H1 (cell line): ENCODE measurements around the gene KDM6A. TPM values are rescaled to one million over a fixed set of nuclear protein-coding genes. Genes with fewer than 3 reads are reported as not detected.

Experiments
- CTCF ChIA-PET: fragments of 300-600 bp; sonication (Branson Sonifier 250); formaldehyde crosslinking; loops from one replicate; lab custom pipeline; 2021; ENCODE audit not compliant: partially characterized antibody; lab: Charles Lee
- POLR2A ChIA-PET: fragments of 300-600 bp; sonication (Branson Sonifier 250); formaldehyde crosslinking; loops from one replicate; lab custom pipeline; 2021; ENCODE audit warnings: inconsistent platforms; ENCODE audit not compliant: partially characterized antibody; lab: Charles Lee
- DNase-seq, 2 experiments: peaks; one replicate each; pipeline versions ENCODE4 v3.0.0 to v3.0.0-alpha.2; 2010 to 2022; ENCODE audit warnings: low spot score in 2 of 2, low read depth in 1 of 2, mixed read lengths in 1 of 2
- FAIRE-seq: peaks from 2 replicates; lab custom pipeline; 2011; peaks lifted over from hg19 to GRCh38; lab: Jason Lieb, UNC
- H2AFZ ChIP-seq: 2 replicates; pipeline ENCODE4 v1.8.1; 2012; ENCODE audit warnings: low read length, inconsistent platforms
- H2AK5ac ChIP-seq: 2 replicates; pipeline ENCODE4 v1.6.1; 2013; ENCODE audit warnings: low read depth, low read length
- H2BK120ac ChIP-seq: replicated peaks from 2 replicates; pipeline ENCODE3; 2013; ENCODE audit warnings: low read depth, low read length, inconsistent platforms
- H2BK12ac ChIP-seq: 2 replicates; pipeline ENCODE4 v1.6.1; 2013; ENCODE audit warnings: low read depth, low read length
- H2BK15ac ChIP-seq: 2 replicates; pipeline ENCODE4 v1.6.1; 2013; ENCODE audit warnings: low read length
- H2BK20ac ChIP-seq: 2 replicates; pipeline ENCODE4 v1.6.1; 2013; ENCODE audit warnings: low read length
- H2BK5ac ChIP-seq: 2 replicates; pipeline ENCODE4 v1.6.1; 2013; ENCODE audit warnings: low read depth, low read length
- H3K14ac ChIP-seq: 2 replicates; pipeline ENCODE4 v1.6.1; 2013; ENCODE audit warnings: inconsistent platforms; ENCODE audit not compliant: insufficient read length
- H3K18ac ChIP-seq: 2 replicates; pipeline ENCODE4 v1.6.1; 2013; ENCODE audit warnings: low read length; ENCODE audit errors: extremely low read depth
- H3K23ac ChIP-seq: 2 replicates; pipeline ENCODE4 v1.6.1; 2013; ENCODE audit warnings: inconsistent platforms; ENCODE audit not compliant: insufficient read length
- H3K23me2 ChIP-seq: 2 replicates; pipeline ENCODE4 v1.6.1; 2013; ENCODE audit warnings: low read depth, low read length
- H3K27ac ChIP-seq: 2 replicates; pipeline ENCODE4 v1.6.1; 2011; ENCODE audit warnings: low read depth, low read length, inconsistent platforms
- H3K27me3 ChIP-seq, 4 experiments: replicated peaks in 1 of 4; 1 replicate in 1 of 4; 2 replicates in 3 of 4; pipeline versions ENCODE4 v1.6.1 to v1.8.1; 2011 to 2013; ENCODE audit warnings: low read length in 3 of 4, mild to moderate bottlenecking in 3 of 4, inconsistent platforms in 2 of 4, mixed read lengths in 2 of 4, moderate library complexity in 1 of 4; ENCODE audit not compliant: control insufficient read depth in 3 of 4, insufficient read depth in 3 of 4; ENCODE audit errors: extremely low read depth in 1 of 4
- H3K36me3 ChIP-seq, 4 experiments: 2 replicates each; pipeline versions ENCODE4 v1.6.1 to v1.8.1; 2011 to 2013; ENCODE audit warnings: mild to moderate bottlenecking in 4 of 4, low read length in 3 of 4, moderate library complexity in 2 of 4, control low read depth in 1 of 4, inconsistent platforms in 1 of 4; ENCODE audit not compliant: insufficient read depth in 4 of 4, control insufficient read depth in 2 of 4
- H3K4ac ChIP-seq: replicated peaks from 2 replicates; pipeline ENCODE3; 2013; ENCODE audit warnings: low read length, low read depth, mixed read lengths, inconsistent platforms; ENCODE audit not compliant: insufficient read length
- H3K4me1 ChIP-seq, 4 experiments: replicated peaks in 1 of 4; 1 replicate in 1 of 4; 2 replicates in 3 of 4; pipeline versions ENCODE4 v1.6.1 to v1.8.1; 2011 to 2013; ENCODE audit warnings: low read length in 3 of 4, inconsistent platforms in 2 of 4, mixed read lengths in 1 of 4; ENCODE audit not compliant: insufficient read depth in 4 of 4, control insufficient read depth in 3 of 4
- H3K4me2 ChIP-seq, 2 experiments: 2 replicates each; pipeline versions ENCODE4 v1.6.1 to v1.8.1; 2011 to 2013; ENCODE audit warnings: low read depth in 2 of 2, low read length in 2 of 2, control low read depth in 1 of 2, inconsistent platforms in 1 of 2, mild to moderate bottlenecking in 1 of 2; ENCODE audit not compliant: insufficient read depth in 1 of 2
- H3K4me3 ChIP-seq, 4 experiments: fragments of 200-600, 300-600 bp in 1 of 4; sonication (generic), shearing (Covaris generic), sonication (Bioruptor Twin) in 1 of 4; 2 replicates each; pipeline versions ENCODE4 v1.5.1 to v1.8.1; 2011 to 2016; ENCODE audit warnings: low read length in 4 of 4, low read depth in 3 of 4, control low read depth in 2 of 4, inconsistent platforms in 2 of 4, mild to moderate bottlenecking in 2 of 4, mixed read lengths in 1 of 4, moderate library complexity in 1 of 4; ENCODE audit not compliant: insufficient read depth in 2 of 4; ENCODE audit errors: extremely low read depth in 1 of 4
- H3K56ac ChIP-seq: replicated peaks from 2 replicates; pipeline ENCODE3; 2013; ENCODE audit warnings: low read depth, mild to moderate bottlenecking, mixed read lengths, low read length, inconsistent platforms; ENCODE audit not compliant: insufficient read length
- H3K79me1 ChIP-seq: 2 replicates; pipeline ENCODE4 v1.6.1; 2013; ENCODE audit warnings: low read depth, low read length, control low read depth
- H3K79me2 ChIP-seq, 2 experiments: 2 replicates each; pipeline versions ENCODE4 v1.6.1 to v1.8.1; 2012 to 2013; ENCODE audit warnings: low read length in 2 of 2, mild to moderate bottlenecking in 2 of 2, inconsistent platforms in 1 of 2; ENCODE audit not compliant: insufficient read depth in 2 of 2, control insufficient read depth in 1 of 2
- H3K9ac ChIP-seq, 4 experiments: replicated peaks in 1 of 4; 1 replicate in 1 of 4; 2 replicates in 3 of 4; pipeline versions ENCODE4 v1.6.1 to v1.8.1; 2011 to 2013; ENCODE audit warnings: low read depth in 3 of 4, low read length in 3 of 4, control low read depth in 2 of 4, mild to moderate bottlenecking in 2 of 4, moderate library complexity in 2 of 4, inconsistent platforms in 1 of 4; ENCODE audit errors: extremely low read depth in 1 of 4
- H3K9me3 ChIP-seq, 2 experiments: 2 replicates each; pipeline versions ENCODE4 v1.6.1 to v1.8.1; 2012 to 2013; ENCODE audit warnings: mild to moderate bottlenecking in 2 of 2, moderate library complexity in 2 of 2, control low read depth in 1 of 2, inconsistent platforms in 1 of 2, low read depth in 1 of 2, low read length in 1 of 2, mixed read lengths in 1 of 2; ENCODE audit not compliant: insufficient read depth in 2 of 2
- H4K20me1 ChIP-seq, 2 experiments: replicated peaks in 1 of 2; 2 replicates each; pipeline versions ENCODE3 to v1.8.1; 2011 to 2013; ENCODE audit warnings: inconsistent platforms in 2 of 2, low read length in 2 of 2, mild to moderate bottlenecking in 1 of 2; ENCODE audit not compliant: insufficient read depth in 2 of 2, control insufficient read depth in 1 of 2
- H4K5ac ChIP-seq: 2 replicates; pipeline ENCODE4 v1.6.1; 2013; ENCODE audit warnings: low read length, low read depth, mixed read lengths, inconsistent platforms; ENCODE audit not compliant: insufficient read length
- H4K8ac ChIP-seq: 2 replicates; pipeline ENCODE4 v1.8.0; 2013; ENCODE audit warnings: mild to moderate bottlenecking, moderate library complexity, low read length, inconsistent platforms; ENCODE audit not compliant: insufficient read depth; ENCODE audit errors: extremely low read depth
- H4K91ac ChIP-seq: replicated peaks from 2 replicates; pipeline ENCODE3; 2013; ENCODE audit warnings: low read length, mixed read lengths, inconsistent platforms; ENCODE audit not compliant: insufficient read length
- BCL11A ChIP-seq, 2 experiments: IDR thresholded peaks; one replicate each; pipeline ENCODE4 v1.6.1; 2011; ENCODE audit warnings: low read depth in 2 of 2, low read length in 2 of 2, mild to moderate bottlenecking in 2 of 2
- BRCA1 ChIP-seq: IDR thresholded peaks from 2 replicates; pipeline ENCODE4 v1.6.1; 2012; ENCODE audit warnings: low read depth, low read length, improper control_type of control experiment
- CBX8 ChIP-seq: fragments of 300-800, 300-1000 bp; sonication (generic); IDR thresholded peaks from 2 replicates; pipeline ENCODE4 v1.7.1; 2016; ENCODE audit warnings: low read depth, low read length, borderline replicate concordance
- FOSL1 ChIP-seq: IDR thresholded peaks from 2 replicates; pipeline ENCODE4 v1.6.1; 2011; ENCODE audit warnings: mild to moderate bottlenecking, low read depth, low read length, moderate library complexity; ENCODE audit not compliant: insufficient read depth
- KDM5A ChIP-seq: fragments of 200-600 bp; IDR thresholded peaks from 2 replicates; pipeline ENCODE4 v1.7.1; 2012; ENCODE audit warnings: mild to moderate bottlenecking, low read length, inconsistent platforms, mixed read lengths
- MAFK ChIP-seq: IDR thresholded peaks from 2 replicates; pipeline ENCODE4 v1.6.1; 2012; ENCODE audit warnings: low read depth, mild to moderate bottlenecking, improper control_type of control experiment, low read length
- PHF8 ChIP-seq: fragments of 200-600 bp; sonication (generic); conservative IDR thresholded peaks from 2 replicates; pipeline ENCODE4 v1.7.1; 2012; ENCODE audit warnings: low read depth, mild to moderate bottlenecking, inconsistent platforms, low read length, moderate library complexity
- POLR2A ChIP-seq, 2 experiments: IDR thresholded peaks; 1 replicate in 1 of 2; 2 replicates in 1 of 2; pipeline ENCODE4 v1.6.1; 2011; ENCODE audit warnings: low read depth in 2 of 2, low read length in 2 of 2, mild to moderate bottlenecking in 2 of 2; ENCODE audit errors: control extremely low read depth in 1 of 2
- RBBP5 ChIP-seq: IDR thresholded peaks from 2 replicates; pipeline ENCODE4 v1.7.1; 2012; ENCODE audit warnings: low read depth, mild to moderate bottlenecking, inconsistent platforms, low read length, moderate library complexity, borderline replicate concordance
- RXRA ChIP-seq: IDR thresholded peaks from 2 replicates; pipeline ENCODE4 v1.6.1; 2011; ENCODE audit warnings: low read depth, mild to moderate bottlenecking, low read length, moderate library complexity; ENCODE audit not compliant: insufficient read depth
- SAP30 ChIP-seq: fragments of 300-600 bp; sonication (generic); IDR thresholded peaks from 2 replicates; pipeline ENCODE4 v1.7.1; 2012; ENCODE audit warnings: low read length, moderate library complexity, mild to moderate bottlenecking, inconsistent platforms; ENCODE audit not compliant: insufficient read depth, insufficient replicate concordance
- SIX5 ChIP-seq: IDR thresholded peaks from 2 replicates; pipeline ENCODE4 v1.6.1; 2011; ENCODE audit warnings: mild to moderate bottlenecking, low read depth, low read length
- SP1 ChIP-seq: IDR thresholded peaks from 2 replicates; pipeline ENCODE4 v1.6.1; 2011; ENCODE audit warnings: low read depth, low read length
- SRF ChIP-seq: IDR thresholded peaks from 2 replicates; pipeline ENCODE4 v1.6.1; 2011; ENCODE audit warnings: mild to moderate bottlenecking, low read depth, low read length, moderate library complexity
- TAF7 ChIP-seq: optimal IDR thresholded peaks from 2 replicates; pipeline ENCODE3; 2011; ENCODE audit warnings: low read depth, mild to moderate bottlenecking, inconsistent platforms, low read length, moderate library complexity, borderline replicate concordance
- TBP ChIP-seq: IDR thresholded peaks from 2 replicates; pipeline ENCODE4 v1.6.1; 2011; ENCODE audit warnings: low read depth, low read length, improper control_type of control experiment
- ZNF274 ChIP-seq: IDR thresholded peaks from 2 replicates; pipeline ENCODE4 v1.7.0; 2012; ENCODE audit warnings: low read length, borderline replicate concordance; ENCODE audit errors: extremely low read depth
- polyA plus RNA-seq, 7 experiments: library from polyadenylated mRNA; depleted of rRNA in 3 of 7; stranded (reverse) in 5 of 7; unstranded in 2 of 7; fragments of >200 nt in 5 of 7; fragments of 200-250 nt in 2 of 7; gene quantifications; 1 replicate in 5 of 7; 2 replicates in 1 of 7; 4 replicates in 1 of 7; pipeline versions ENCODE4 v1.2.1 to v1.2.3, GENCODE V29; 2011 to 2013; ENCODE audit warnings: missing spikeins in 2 of 7, mixed read lengths in 2 of 7
- total RNA-seq: library from RNA; stranded (reverse); fragmentation: NEBNext Ultra II Directional; extraction: Animal tissue kit (Norgen Biotek cat#: 25700); gene quantifications from 2 replicates; pipeline ENCODE4 v1.2.1, GENCODE V29; 2021

KDM6A gene
- total and polyA plus RNA-seq, 2 of the 8 experiments (the other 6 are each of a cell fraction or from before 2014, with no cell fraction given): 43.5 to 58.4 TPM

DNA sequence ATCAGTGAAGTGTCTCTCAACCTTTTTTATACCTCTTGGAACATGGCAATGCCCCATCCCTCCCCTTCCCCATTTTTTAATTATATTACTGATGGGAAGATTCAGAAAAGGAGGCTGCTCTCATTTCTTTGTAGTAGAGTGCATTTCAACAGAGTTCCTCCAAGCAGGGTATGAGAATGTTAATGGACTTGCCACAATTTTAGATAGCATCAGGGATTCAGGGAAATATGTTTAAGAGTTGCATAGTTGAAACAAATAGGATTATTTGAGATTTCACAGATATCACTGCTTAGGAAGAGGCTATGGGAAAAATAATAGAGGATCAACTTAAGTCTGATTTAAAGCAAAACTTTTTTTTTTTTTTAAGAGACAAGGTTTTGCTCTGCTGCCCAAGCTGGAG lies 281.5 kb downstream of the KDM6A start:
- no peak overlapping the region for H3K14ac ChIP-seq
- no peak overlapping the region for H3K9ac ChIP-seq
- H3K79me2 ChIP-seq: no peaks in the 10 kb centered on the region
- no peak overlapping the region for H4K8ac ChIP-seq
- H2AFZ ChIP-seq: no peak overlapping the region
- H3K4ac ChIP-seq: no peak overlapping the region
- H3K36me3 ChIP-seq: no peaks in the 10 kb centered on the region
- no peaks in the 10 kb centered on the region for H3K9me3 ChIP-seq
- no peak overlapping the region for H2BK12ac ChIP-seq
- DNase-seq: no peak
- H4K5ac ChIP-seq: no peak overlapping the region
- no peak overlapping the region for H3K4me3 ChIP-seq
- no peak overlapping the region for H3K4me2 ChIP-seq
- FAIRE-seq: no peak
- H3K27ac ChIP-seq: no peak overlapping the region
- no peak overlapping the region for H2BK5ac ChIP-seq
- H2BK120ac ChIP-seq: no peak overlapping the region
- H2AK5ac ChIP-seq: no peak overlapping the region
- no peak overlapping the region for H3K56ac ChIP-seq
- no peak overlapping the region for H4K91ac ChIP-seq
- no peak overlapping the region for H3K18ac ChIP-seq
- no peaks in the 10 kb centered on the region for H3K27me3 ChIP-seq
- POLR2A ChIA-PET: no interaction called here
- H3K79me1 ChIP-seq: no peaks in the 10 kb centered on the region
- no peaks in the 10 kb centered on the region for H3K23me2 ChIP-seq
- CTCF ChIA-PET: interaction anchor here (1.2 kb wide), 1 partner anchor 18 kb away, joined by 4 read pairs; no protein-coding TSS in a partner anchor
- H2BK20ac ChIP-seq: no peak overlapping the region
- no peak overlapping the region for H3K23ac ChIP-seq
- peaks cover 0 to 5% (median 0%) of the 10 kb centered on the region in 4 experiments; a peak in 1 of 7 replicates for H3K4me1 ChIP-seq
- H4K20me1 ChIP-seq: no peaks in the 10 kb centered on the region
- H2BK15ac ChIP-seq: no peak overlapping the region
- no peak for TF ChIP-seq RBBP5
- TF ChIP-seq TAF7: no peak
- TF ChIP-seq SP1: no peak
- no peak for TF ChIP-seq KDM5A
- no peak for TF ChIP-seq CBX8
- TF ChIP-seq FOSL1: no peak
- no peak for TF ChIP-seq MAFK
- TF ChIP-seq SIX5: no peak
- no peak for TF ChIP-seq ZNF274
- no peak for TF ChIP-seq BRCA1
- TF ChIP-seq SRF: no peak
- TF ChIP-seq TBP: no peak
- no peak for TF ChIP-seq BCL11A (IDR thresholded peaks at IDR 0.05; ENCODE audit: low read depth in 2 of 2, low read length in 2 of 2)
- no peak for TF ChIP-seq RXRA
- TF ChIP-seq PHF8: no peak
- no peak for TF ChIP-seq SAP30
- no peak for TF ChIP-seq POLR2A (IDR thresholded peaks at IDR 0.05; ENCODE audit: control extremely low read depth in 1 of 2, low read depth in 2 of 2, low read length in 2 of 2)
